COR-L47 (cell line): ENCODE measurements around the gene SRPRB.

ENCODE experiments used
- DNase-seq: peaks from one replicate; lab custom pipeline; 2025; lab: John Stamatoyannopoulos, UW

The SRPRB gene

DNA sequence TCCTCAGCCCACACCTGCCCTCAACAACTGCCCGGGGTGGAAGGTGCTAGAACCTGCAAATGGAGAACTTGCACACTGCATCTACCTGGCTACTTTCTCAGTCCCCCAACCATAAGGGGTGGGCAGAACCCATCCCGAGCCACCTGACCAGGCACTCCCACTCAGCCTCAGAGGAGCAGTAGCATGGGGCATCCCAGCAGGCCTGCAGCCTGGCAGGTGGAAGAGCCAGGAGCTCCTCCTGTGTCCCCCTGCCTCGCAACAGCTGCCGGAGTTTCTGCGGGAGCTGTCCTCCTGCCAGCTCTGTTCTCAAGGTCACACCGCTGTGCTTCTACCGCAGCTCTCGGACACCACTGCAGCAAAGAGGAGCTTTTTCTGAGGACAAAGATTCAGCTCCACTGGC is 62.6 kb downstream of the SRPRB start:
- peak; percentile 38 for DNase-seq

DNA sequence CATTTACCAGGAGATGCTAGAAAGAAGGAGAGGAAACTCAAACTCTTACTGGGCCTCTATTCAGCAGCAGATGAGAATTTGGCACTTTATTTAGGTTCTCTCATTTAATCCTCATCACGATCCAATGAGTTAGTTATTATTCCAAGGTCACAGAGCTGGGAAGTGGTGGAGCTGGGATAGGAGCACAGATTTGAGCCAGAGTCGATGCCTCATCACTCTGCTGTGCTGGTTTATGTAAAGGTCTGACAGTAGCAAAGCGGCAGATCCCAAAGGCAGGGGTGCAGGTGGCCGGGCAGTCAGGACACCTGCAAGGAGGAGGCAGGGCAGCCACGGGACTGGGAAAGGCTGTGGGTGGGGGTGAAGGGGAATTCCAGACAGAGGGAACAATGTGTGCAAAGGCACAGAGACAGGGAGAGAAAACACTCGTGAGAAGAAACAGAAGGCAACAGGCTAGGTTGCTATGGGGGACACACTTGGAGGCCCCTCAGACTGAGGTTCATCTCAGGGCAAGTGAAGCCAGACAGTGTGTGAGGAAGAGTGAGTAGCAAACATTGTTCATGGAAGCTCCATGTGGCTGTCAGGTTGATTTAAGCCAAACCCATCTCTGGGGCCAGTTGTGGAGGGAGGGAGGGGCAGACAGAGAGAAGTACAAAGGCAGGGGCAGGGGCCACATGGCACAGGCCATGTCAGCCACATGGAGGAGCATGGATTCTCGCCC is 63.3 kb downstream of the SRPRB start:
- no peak for DNase-seq

DNA sequence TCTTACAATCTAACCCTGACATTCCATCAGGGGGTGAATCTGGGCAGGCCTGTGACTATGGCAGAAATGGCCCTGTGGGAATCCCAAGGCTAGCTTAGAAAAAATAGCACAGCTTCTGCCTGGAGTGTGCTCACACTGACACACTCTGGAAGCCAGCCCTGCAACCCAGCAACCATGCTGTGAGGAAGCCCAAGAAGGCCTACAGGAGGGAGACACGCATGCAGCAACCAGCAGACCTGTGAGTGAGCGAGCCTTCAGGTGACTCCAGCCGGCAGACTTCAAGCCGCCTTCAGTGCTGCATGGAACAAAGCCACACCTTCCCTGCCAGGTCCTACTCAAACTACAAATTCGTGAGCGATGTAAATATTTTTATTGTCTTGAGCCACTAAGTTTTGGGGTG is 64.0 kb downstream of the SRPRB start:
- no peak for DNase-seq

DNA sequence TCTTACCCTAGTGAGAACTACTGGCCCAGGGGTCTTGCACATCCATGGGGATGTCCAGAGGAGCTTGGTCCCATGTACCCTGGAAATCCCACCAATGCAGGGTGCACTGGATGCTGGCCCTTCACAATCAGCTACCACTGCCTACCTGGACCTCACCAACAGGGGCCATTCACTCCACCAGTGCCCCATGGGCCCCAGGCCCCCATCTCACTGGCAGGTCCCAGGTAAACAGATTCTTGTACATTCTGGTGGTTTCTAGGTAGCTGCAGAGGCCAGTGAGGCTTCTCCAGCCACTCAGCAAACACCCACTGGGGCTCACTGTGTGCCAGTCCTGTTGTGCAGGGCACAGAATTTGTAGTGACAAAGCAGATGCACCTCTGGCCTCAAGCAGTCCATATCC is 65.2 kb downstream of the SRPRB start:
- DNase-seq: no peak
